ENCODE results near the gene IRF9. TPM values are rescaled to one million over a fixed set of nuclear protein-coding genes. Genes with fewer than 3 reads are reported as not detected.

IRF9 gene
- total and polyA plus RNA-seq, 2 of the 13 experiments (the other 11 are each of a cell fraction or from before 2014, with no cell fraction given) = 14.9 to 49.7 TPM

GRCh38 chr14:24188251-24189058, 27.4 kb downstream of the IRF9 start, which contains the start of gene IPO4 (continued):
- TF ChIP-seq NR2F1 (CRISPR knock-in tag; IDR thresholded peaks at IDR 0.05) = peak in 1 of 2 experiments; percentile 43; a peak in 1 of 4 replicates
- peak; percentile 99 for TF ChIP-seq PCBP1 (IDR thresholded peaks at IDR 0.05; ENCODE audit: borderline replicate concordance, low read depth, low read length)
- peak; percentile 57 for TF ChIP-seq NFE2L2 (IDR thresholded peaks at IDR 0.05; ENCODE audit: low read length)
- TF ChIP-seq TBP (CRISPR knock-in tag; IDR thresholded peaks at IDR 0.05) = 0 out of 2 replicates have a peak, but pooled peaks have one; percentile 85
- no peak for TF ChIP-seq PRDM15 (CRISPR knock-in tag; IDR thresholded peaks at IDR 0.05)
- TF ChIP-seq SRSF4 (IDR thresholded peaks at IDR 0.05; ENCODE audit: low read depth, low read length, poor library complexity, severe bottlenecking) = peak; percentile 74
- peak; percentile 67 for TF ChIP-seq ONECUT2 (CRISPR knock-in tag; IDR thresholded peaks at IDR 0.05)
- peak; percentile 90 for TF ChIP-seq ARHGAP35 (CRISPR knock-in tag; IDR thresholded peaks at IDR 0.05; ENCODE audit: borderline replicate concordance)
- 0 out of 2 replicates have a peak, but pooled peaks have one; percentile 73 for TF ChIP-seq PAX8 (CRISPR knock-in tag; IDR thresholded peaks at IDR 0.05; ENCODE audit: borderline replicate concordance)
- TF ChIP-seq RAD21 (CRISPR knock-in tag; IDR thresholded peaks at IDR 0.05) = peak; percentile 77
- TF ChIP-seq ZNF703 (CRISPR knock-in tag; IDR thresholded peaks at IDR 0.05; ENCODE audit: borderline replicate concordance) = no peak
- peak; percentile 99; the same call in 1 of the 2 replicates for TF ChIP-seq THAP8 (CRISPR knock-in tag; IDR thresholded peaks at IDR 0.05; ENCODE audit: borderline replicate concordance)
- TF ChIP-seq SKIL (CRISPR knock-in tag; IDR thresholded peaks at IDR 0.05; ENCODE audit: borderline replicate concordance) = no peak
- peak; percentile 97 for TF ChIP-seq ZHX1 (CRISPR knock-in tag; IDR thresholded peaks at IDR 0.05; ENCODE audit: low read depth)
- no peak for TF ChIP-seq TCF12 (IDR thresholded peaks at IDR 0.05)
- peak; percentile 99 for TF ChIP-seq TCF12 (CRISPR knock-in tag; IDR thresholded peaks at IDR 0.05)
- TF ChIP-seq NR2F6 (IDR thresholded peaks at IDR 0.05) = no peak; the same call in 1 of the 2 replicates
- peak; percentile 86; the same call in 1 of the 2 replicates for TF ChIP-seq NR2F6 (CRISPR knock-in tag; IDR thresholded peaks at IDR 0.05)
- TF ChIP-seq STAG1 (CRISPR knock-in tag; IDR thresholded peaks at IDR 0.05) = peak; percentile 45
- no peak; the same call in 1 of the 2 replicates for TF ChIP-seq ELF4 (CRISPR knock-in tag; IDR thresholded peaks at IDR 0.05; ENCODE audit: borderline replicate concordance)

Data from HepG2 (cell line).